ENCODE results near the gene MCRIP1. TPM values are rescaled to one million over a fixed set of nuclear protein-coding genes. Genes with fewer than 3 reads are reported as not detected.

MCRIP1 gene
- total and polyA plus RNA-seq, 2 of the 13 experiments (the other 11 are each of a cell fraction or from before 2014, with no cell fraction given): 79.7 to 84.9 TPM

- TF ChIP-seq, protein P1, sequence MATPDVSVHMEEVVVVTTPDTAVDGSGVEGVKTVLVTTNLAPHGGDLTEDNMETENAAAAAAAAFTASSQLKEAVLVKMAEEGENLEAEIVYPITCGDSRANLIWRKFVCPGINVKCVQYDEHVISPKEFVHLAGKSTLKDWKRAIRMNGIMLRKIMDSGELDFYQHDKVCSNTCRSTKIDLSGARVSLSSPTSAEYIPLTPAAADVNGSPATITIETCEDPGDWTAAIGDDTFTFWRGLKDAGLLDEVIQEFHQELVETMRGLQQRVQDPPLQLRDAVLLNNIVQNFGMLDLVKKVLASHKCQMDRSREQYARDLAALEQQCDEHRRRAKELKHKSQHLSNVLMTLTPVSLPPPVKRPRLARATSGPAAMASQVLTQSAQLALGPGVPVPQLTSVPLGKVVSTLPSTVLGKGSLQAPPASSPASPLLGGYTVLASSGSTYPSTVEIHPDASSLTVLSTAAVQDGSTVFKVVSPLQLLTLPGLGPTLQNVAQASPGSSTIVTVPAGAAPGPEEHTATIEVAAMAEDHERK (CRISPR knock-in tag; IDR thresholded peaks at IDR 0.05; ENCODE audit: low read depth): no peak
- TF ChIP-seq ZNF235 (CRISPR knock-in tag; IDR thresholded peaks at IDR 0.05; ENCODE audit: borderline replicate concordance) (0 out of 2 replicates have a peak, but pooled peaks have one; percentile 75), ZNF10 (CRISPR knock-in tag; IDR thresholded peaks at IDR 0.05; ENCODE audit: borderline replicate concordance, low read depth) (no peak), TAF15 (IDR thresholded peaks at IDR 0.05; ENCODE audit: low read depth, low read length, poor library complexity, severe bottlenecking) (peak; percentile 76), ZNF674 (CRISPR knock-in tag; IDR thresholded peaks at IDR 0.05; ENCODE audit: low read depth) (0 out of 2 replicates have a peak, but pooled peaks have one; percentile 12), FOXA1 (IDR thresholded peaks at IDR 0.05) (no peak), FOXA1 (CRISPR knock-in tag; IDR thresholded peaks at IDR 0.05) (no peak), ZFP82 (CRISPR knock-in tag; IDR thresholded peaks at IDR 0.05; ENCODE audit: borderline replicate concordance) (peak; percentile 78; the same call in 1 of the 2 replicates), KLF12 (CRISPR knock-in tag; IDR thresholded peaks at IDR 0.05; ENCODE audit: borderline replicate concordance) (peak; percentile 58; the same call in 1 of the 2 replicates), ZNF44 (CRISPR knock-in tag; IDR thresholded peaks at IDR 0.05) (peak; percentile 77; the same call in 1 of the 2 replicates), HNRNPUL1 (IDR thresholded peaks at IDR 0.05; ENCODE audit: low read depth, low read length) (no peak), TCF7 (IDR thresholded peaks at IDR 0.05; ENCODE audit: low read depth) (peak; percentile 52), ZSCAN9 (CRISPR knock-in tag; IDR thresholded peaks at IDR 0.05; ENCODE audit: borderline replicate concordance) (peak; percentile 42), ZNF335 (CRISPR knock-in tag; IDR thresholded peaks at IDR 0.05) (no peak), ZNF670 (CRISPR knock-in tag; IDR thresholded peaks at IDR 0.05; ENCODE audit: borderline replicate concordance) (peak; percentile 32; the same call in 1 of the 2 replicates), PAWR (CRISPR knock-in tag; IDR thresholded peaks at IDR 0.05; ENCODE audit: borderline replicate concordance) (peak; percentile 74; the same call in 1 of the 2 replicates), ZNF776 (CRISPR knock-in tag; IDR thresholded peaks at IDR 0.05) (no peak; the same call in 1 of the 2 replicates), ZNF724P (CRISPR knock-in tag; IDR thresholded peaks at IDR 0.05; ENCODE audit: borderline replicate concordance) (no peak; the same call in 1 of the 2 replicates)
- TF ChIP-seq, protein P2, sequence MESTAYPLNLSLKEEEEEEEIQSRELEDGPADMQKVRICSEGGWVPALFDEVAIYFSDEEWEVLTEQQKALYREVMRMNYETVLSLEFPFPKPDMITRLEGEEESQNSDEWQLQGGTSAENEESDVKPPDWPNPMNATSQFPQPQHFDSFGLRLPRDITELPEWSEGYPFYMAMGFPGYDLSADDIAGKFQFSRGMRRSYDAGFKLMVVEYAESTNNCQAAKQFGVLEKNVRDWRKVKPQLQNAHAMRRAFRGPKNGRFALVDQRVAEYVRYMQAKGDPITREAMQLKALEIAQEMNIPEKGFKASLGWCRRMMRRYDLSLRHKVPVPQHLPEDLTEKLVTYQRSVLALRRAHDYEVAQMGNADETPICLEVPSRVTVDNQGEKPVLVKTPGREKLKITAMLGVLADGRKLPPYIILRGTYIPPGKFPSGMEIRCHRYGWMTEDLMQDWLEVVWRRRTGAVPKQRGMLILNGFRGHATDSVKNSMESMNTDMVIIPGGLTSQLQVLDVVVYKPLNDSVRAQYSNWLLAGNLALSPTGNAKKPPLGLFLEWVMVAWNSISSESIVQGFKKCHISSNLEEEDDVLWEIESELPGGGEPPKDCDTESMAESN (CRISPR knock-in tag; conservative IDR thresholded peaks at IDR 0.05): peak; percentile 69
- TF ChIP-seq, protein P3, sequence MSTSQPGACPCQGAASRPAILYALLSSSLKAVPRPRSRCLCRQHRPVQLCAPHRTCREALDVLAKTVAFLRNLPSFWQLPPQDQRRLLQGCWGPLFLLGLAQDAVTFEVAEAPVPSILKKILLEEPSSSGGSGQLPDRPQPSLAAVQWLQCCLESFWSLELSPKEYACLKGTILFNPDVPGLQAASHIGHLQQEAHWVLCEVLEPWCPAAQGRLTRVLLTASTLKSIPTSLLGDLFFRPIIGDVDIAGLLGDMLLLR (CRISPR knock-in tag; IDR thresholded peaks at IDR 0.05): 0 out of 2 replicates have a peak, but pooled peaks have one; percentile 57
- TF ChIP-seq, protein P4, sequence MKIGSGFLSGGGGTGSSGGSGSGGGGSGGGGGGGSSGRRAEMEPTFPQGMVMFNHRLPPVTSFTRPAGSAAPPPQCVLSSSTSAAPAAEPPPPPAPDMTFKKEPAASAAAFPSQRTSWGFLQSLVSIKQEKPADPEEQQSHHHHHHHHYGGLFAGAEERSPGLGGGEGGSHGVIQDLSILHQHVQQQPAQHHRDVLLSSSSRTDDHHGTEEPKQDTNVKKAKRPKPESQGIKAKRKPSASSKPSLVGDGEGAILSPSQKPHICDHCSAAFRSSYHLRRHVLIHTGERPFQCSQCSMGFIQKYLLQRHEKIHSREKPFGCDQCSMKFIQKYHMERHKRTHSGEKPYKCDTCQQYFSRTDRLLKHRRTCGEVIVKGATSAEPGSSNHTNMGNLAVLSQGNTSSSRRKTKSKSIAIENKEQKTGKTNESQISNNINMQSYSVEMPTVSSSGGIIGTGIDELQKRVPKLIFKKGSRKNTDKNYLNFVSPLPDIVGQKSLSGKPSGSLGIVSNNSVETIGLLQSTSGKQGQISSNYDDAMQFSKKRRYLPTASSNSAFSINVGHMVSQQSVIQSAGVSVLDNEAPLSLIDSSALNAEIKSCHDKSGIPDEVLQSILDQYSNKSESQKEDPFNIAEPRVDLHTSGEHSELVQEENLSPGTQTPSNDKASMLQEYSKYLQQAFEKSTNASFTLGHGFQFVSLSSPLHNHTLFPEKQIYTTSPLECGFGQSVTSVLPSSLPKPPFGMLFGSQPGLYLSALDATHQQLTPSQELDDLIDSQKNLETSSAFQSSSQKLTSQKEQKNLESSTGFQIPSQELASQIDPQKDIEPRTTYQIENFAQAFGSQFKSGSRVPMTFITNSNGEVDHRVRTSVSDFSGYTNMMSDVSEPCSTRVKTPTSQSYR (CRISPR knock-in tag; IDR thresholded peaks at IDR 0.05; ENCODE audit: borderline replicate concordance): peak; percentile 3; the same call in 1 of the 2 replicates
These were observed at the start of gene MCRIP1 (continued) for GRCh38 chr17:81833160-81833920.
